Measurements from ENCODE around the gene CDC26.

CDC26 gene

DNA sequence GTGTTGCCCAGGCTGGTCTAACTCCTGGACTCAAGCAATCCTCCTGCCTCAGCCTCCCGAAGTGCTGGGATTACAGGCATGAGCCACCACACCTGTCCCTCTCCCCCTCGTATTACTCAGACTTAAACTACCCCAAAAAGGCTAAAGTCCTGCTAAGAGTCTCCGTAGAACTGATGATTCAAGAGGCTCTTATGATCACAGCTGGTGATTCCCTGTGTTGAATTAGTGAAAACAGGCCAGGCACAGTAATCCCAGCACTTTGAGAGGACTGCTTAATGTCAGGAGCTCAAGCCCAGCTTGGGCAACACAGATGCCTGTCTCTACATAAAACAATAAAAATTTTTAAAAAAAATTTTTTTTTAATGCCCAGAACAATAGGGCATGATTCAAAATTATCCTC lies 9.2 kb downstream of the CDC26 start:
- no peaks in the 10 kb centered on the region for H3K27me3 ChIP-seq (ENCODE audit: low read length)
- no peaks in the 10 kb centered on the region for H3K79me2 ChIP-seq (ENCODE audit: insufficient read depth, low read length)
- no peaks in the 10 kb centered on the region for H4K20me1 ChIP-seq (ENCODE audit: low read depth, low read length)
- H3K27ac ChIP-seq (ENCODE audit: low read depth, low read length), result no peak overlapping the region
- H3K36me3 ChIP-seq (ENCODE audit: low read length), result peaks cover 16% of the 10 kb centered on the region; the same call in 1 of the 2 replicates
- H3K9me2 ChIP-seq (replicated peaks; ENCODE audit: insufficient read depth, low read length), result no peaks in the 10 kb centered on the region
- TF ChIP-seq, protein P1, sequence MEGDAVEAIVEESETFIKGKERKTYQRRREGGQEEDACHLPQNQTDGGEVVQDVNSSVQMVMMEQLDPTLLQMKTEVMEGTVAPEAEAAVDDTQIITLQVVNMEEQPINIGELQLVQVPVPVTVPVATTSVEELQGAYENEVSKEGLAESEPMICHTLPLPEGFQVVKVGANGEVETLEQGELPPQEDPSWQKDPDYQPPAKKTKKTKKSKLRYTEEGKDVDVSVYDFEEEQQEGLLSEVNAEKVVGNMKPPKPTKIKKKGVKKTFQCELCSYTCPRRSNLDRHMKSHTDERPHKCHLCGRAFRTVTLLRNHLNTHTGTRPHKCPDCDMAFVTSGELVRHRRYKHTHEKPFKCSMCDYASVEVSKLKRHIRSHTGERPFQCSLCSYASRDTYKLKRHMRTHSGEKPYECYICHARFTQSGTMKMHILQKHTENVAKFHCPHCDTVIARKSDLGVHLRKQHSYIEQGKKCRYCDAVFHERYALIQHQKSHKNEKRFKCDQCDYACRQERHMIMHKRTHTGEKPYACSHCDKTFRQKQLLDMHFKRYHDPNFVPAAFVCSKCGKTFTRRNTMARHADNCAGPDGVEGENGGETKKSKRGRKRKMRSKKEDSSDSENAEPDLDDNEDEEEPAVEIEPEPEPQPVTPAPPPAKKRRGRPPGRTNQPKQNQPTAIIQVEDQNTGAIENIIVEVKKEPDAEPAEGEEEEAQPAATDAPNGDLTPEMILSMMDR (IDR thresholded peaks at IDR 0.05; ENCODE audit: insufficient read depth, low read length, poor library complexity, severe bottlenecking), result no peak
- no peak for TF ChIP-seq EZH2phosphoT487 (conservative IDR thresholded peaks at IDR 0.05; ENCODE audit: low read length)
- H3K4me3 ChIP-seq (ENCODE audit: insufficient read depth, low read length, poor library complexity, severe bottlenecking), result no peak overlapping the region
- no peaks in the 10 kb centered on the region for H3K9me3 ChIP-seq (ENCODE audit: insufficient read depth, low read length)
- H2AFZ ChIP-seq (ENCODE audit: low read depth, low read length, severe bottlenecking), result no peak overlapping the region
- H3K4me2 ChIP-seq (ENCODE audit: low read depth, low read length, poor library complexity, severe bottlenecking), result no peak overlapping the region
- H3K9ac ChIP-seq (ENCODE audit: low read length), result no peak overlapping the region
- no peaks in the 10 kb centered on the region for H3F3A ChIP-seq (ENCODE audit: insufficient read depth)

DNA sequence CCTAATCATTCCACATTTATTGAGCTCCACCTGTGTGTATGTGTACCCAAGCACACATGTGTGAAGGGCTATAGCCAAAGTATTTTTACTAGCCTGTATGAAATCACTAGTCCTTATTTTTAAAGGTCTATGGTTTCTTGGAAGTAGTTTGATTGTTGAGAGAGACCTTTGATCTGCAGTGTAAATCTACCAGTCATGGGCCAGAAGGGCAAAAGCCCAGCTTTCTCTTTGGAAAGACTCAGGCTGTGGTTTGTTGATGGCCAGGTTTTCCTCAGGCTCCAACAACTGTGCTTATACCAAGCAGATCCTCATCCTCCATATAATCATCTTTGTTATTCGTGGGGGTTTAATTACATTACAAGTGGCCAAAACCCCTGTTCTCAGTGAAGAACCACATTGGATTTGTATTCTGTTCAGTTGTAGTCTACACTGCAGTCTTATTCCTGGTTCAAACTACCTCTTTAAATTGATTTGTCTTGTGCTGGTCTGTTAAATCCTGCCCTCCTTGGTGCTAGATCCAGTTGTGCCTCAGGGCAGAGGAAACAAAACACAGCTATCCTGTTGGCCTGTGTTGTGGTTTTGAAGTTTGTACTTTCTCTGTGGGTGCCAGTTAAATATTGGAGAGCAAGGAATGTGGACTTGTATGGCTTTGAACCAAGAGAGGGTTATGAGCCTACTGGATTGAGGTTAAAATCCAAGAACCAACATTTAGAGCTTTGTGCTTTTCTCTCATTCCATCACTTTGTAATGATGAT lies 13.3 kb downstream of the CDC26 start:
- TF ChIP-seq, protein P1 (IDR thresholded peaks at IDR 0.05; ENCODE audit: insufficient read depth, low read length, poor library complexity, severe bottlenecking), result no peak
- TF ChIP-seq EZH2phosphoT487 (conservative IDR thresholded peaks at IDR 0.05; ENCODE audit: low read length), result no peak
- Histone ChIP-seq H3K9ac (ENCODE audit: low read length) (no peak overlapping the region), H3K4me2 (ENCODE audit: low read depth, low read length, poor library complexity, severe bottlenecking) (no peak overlapping the region), H3K36me3 (ENCODE audit: low read length) (peaks cover 4% of the 10 kb centered on the region; the same call in 1 of the 2 replicates), H3K79me2 (ENCODE audit: insufficient read depth, low read length) (no peaks in the 10 kb centered on the region), H4K20me1 (ENCODE audit: low read depth, low read length) (no peaks in the 10 kb centered on the region), H3K4me3 (ENCODE audit: insufficient read depth, low read length, poor library complexity, severe bottlenecking) (no peak overlapping the region), H2AFZ (ENCODE audit: low read depth, low read length, severe bottlenecking) (no peak overlapping the region), H3F3A (ENCODE audit: insufficient read depth) (no peaks in the 10 kb centered on the region), H3K27me3 (ENCODE audit: low read length) (no peaks in the 10 kb centered on the region), H3K27ac (ENCODE audit: low read depth, low read length) (no peak overlapping the region), H3K9me2 (replicated peaks; ENCODE audit: insufficient read depth, low read length) (no peaks in the 10 kb centered on the region), H3K9me3 (ENCODE audit: insufficient read depth, low read length) (no peaks in the 10 kb centered on the region)

GRCh38 chr9:113258282-113258681 lies 17.1 kb downstream of the CDC26 start:
- TF ChIP-seq, protein P1 (IDR thresholded peaks at IDR 0.05; ENCODE audit: insufficient read depth, low read length, poor library complexity, severe bottlenecking), result no peak
- no peak for TF ChIP-seq EZH2phosphoT487 (conservative IDR thresholded peaks at IDR 0.05; ENCODE audit: low read length)
- Histone ChIP-seq H3K4me2 (ENCODE audit: low read depth, low read length, poor library complexity, severe bottlenecking) (no peak overlapping the region), H2AFZ (ENCODE audit: low read depth, low read length, severe bottlenecking) (no peak overlapping the region), H3K9me2 (replicated peaks; ENCODE audit: insufficient read depth, low read length) (no peaks in the 10 kb centered on the region), H3K79me2 (ENCODE audit: insufficient read depth, low read length) (no peaks in the 10 kb centered on the region), H3F3A (ENCODE audit: insufficient read depth) (no peaks in the 10 kb centered on the region), H3K27me3 (ENCODE audit: low read length) (no peaks in the 10 kb centered on the region), H3K4me3 (ENCODE audit: insufficient read depth, low read length, poor library complexity, severe bottlenecking) (no peak overlapping the region), H3K9me3 (ENCODE audit: insufficient read depth, low read length) (no peaks in the 10 kb centered on the region), H3K36me3 (ENCODE audit: low read length) (no peaks in the 10 kb centered on the region; the same call in 1 of the 2 replicates), H3K9ac (ENCODE audit: low read length) (no peak overlapping the region), H4K20me1 (ENCODE audit: low read depth, low read length) (no peaks in the 10 kb centered on the region), H3K27ac (ENCODE audit: low read depth, low read length) (no peak overlapping the region)

All from SU-DHL-6 (cell line).